Activated T-cell treated with anti-CD3 and anti-CD28 coated beads, Interleukin-2, amount 50 U/mL, for 24 hours (primary cell): ENCODE results near the gene PTOV1.

Source experiments
- DNase-seq: peaks from one replicate; pipeline ENCODE4 v3.0.0-alpha.2; 2020
- H3K27ac Mint-ChIP-seq: 2 replicates; pipeline ENCODE4 v1.8.0; 2020; ENCODE audit warnings: mild to moderate bottlenecking, mixed read lengths
- H3K27me3 Mint-ChIP-seq: 2 replicates; pipeline ENCODE4 v1.8.0; 2020; ENCODE audit warnings: mixed read lengths
- H3K36me3 Mint-ChIP-seq: 2 replicates; pipeline ENCODE4 v1.8.0; 2020; ENCODE audit warnings: low read depth, mixed read lengths
- H3K4me1 Mint-ChIP-seq: 2 replicates; pipeline ENCODE4 v1.8.0; 2020; ENCODE audit warnings: low read depth, mixed read lengths
- H3K4me3 Mint-ChIP-seq: 2 replicates; pipeline ENCODE4 v1.8.0; 2020; ENCODE audit warnings: mild to moderate bottlenecking, moderate library complexity, mixed read lengths
- H3K9me3 Mint-ChIP-seq: 2 replicates; pipeline ENCODE4 v1.8.0; 2020; ENCODE audit warnings: mixed read lengths

The PTOV1 gene

DNA sequence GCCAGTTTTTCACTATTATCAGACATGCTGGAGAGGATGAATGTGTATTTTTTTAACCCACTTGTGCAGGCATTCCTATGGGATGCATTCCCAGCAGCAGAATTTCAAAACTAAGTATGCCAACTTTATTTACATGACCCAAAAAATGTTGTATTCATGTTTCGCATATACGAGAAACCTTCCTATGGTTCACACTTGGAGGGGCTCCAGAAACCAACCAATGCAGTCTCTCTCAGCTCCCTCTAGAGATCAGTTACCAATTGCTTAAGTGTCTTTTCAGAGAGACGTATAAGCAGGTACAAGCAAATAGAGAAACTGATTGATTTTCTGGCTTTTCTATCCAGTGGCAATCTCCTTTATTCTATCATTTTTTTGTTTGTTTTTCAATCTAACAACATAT, 5.5 kb upstream of the PTOV1 start:
- no peak for DNase-seq
- peaks cover 10% of the 10 kb centered on the region for H3K36me3 Mint-ChIP-seq

DNA sequence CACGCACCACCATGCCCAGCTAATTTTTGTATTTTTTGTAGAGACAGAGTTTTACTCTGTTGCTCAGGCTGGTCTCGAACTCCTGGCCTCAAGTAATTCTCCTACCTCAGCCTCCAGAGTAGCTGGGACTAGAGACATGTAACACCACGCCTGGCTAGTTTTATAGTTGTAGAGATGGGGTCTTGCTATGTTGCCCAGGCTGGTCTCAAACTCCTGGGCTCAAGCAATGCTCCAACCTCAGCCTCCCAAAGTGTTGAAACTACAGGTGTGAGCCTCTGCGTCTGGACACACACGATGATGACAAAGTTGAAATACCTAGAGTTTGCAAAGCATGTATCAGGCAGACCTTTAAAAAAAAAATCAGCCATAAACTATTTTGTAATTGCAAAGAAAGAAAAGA, 4.6 kb upstream of the PTOV1 start:
- Mint-ChIP-seq H3K9me3 (peaks cover 10% of the 10 kb centered on the region), H3K36me3 (peaks cover 8% of the 10 kb centered on the region), H3K27ac (no peak overlapping the region), H3K27me3 (no peaks in the 10 kb centered on the region), H3K4me3 (no peak overlapping the region), H3K4me1 (peaks cover 25% of the 10 kb centered on the region)
- DNase-seq: no peak

More for the DNA sequence above, 5.5 kb upstream of the PTOV1 start:
- Mint-ChIP-seq H3K4me1 (peaks cover 25% of the 10 kb centered on the region), H3K4me3 (no peak overlapping the region), H3K27ac (no peak overlapping the region), H3K27me3 (no peaks in the 10 kb centered on the region), H3K9me3 (peaks cover 10% of the 10 kb centered on the region)

- Mint-ChIP-seq H3K9me3 (peaks cover 10% of the 10 kb centered on the region), H3K27ac (peak overlapping the region; percentile 14), H3K4me3 (peak overlapping the region; percentile 15), H3K27me3 (no peaks in the 10 kb centered on the region), H3K4me1 (peaks cover 37% of the 10 kb centered on the region), H3K36me3 (peaks cover 15% of the 10 kb centered on the region)
- DNase-seq: peak; percentile 57
Observed at GRCh38 chr19:49847731-49848696, 2.9 kb upstream of the PTOV1 start.

DNA sequence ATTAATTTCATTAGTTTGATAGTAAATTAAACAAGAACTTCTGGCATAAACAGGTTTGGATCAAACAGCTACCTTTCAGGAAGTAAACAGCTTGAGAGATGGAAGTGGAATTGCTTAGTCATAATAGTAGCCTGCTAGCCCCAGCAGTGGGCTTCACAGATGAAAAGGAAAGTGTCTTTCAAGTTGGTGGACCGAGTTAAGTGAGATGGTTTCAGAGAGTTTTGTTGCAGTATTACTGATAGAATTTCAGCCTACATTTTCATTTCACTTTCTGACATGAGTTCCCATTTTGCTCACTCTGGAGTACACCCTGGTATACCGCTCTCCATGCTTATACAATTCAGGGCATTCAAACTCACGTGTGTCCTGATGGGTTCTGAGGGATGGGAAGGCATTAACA, 2.0 kb upstream of the PTOV1 start:
- Mint-ChIP-seq H3K36me3 (peaks cover 15% of the 10 kb centered on the region), H3K27ac (peak overlapping the region; percentile 7), H3K9me3 (peaks cover 10% of the 10 kb centered on the region), H3K4me3 (peak overlapping the region; percentile 53), H3K4me1 (peaks cover 44% of the 10 kb centered on the region), H3K27me3 (no peaks in the 10 kb centered on the region)
- DNase-seq: no peak

GRCh38 chr19:49849433-49850220, 1.3 kb upstream of the PTOV1 start:
- Mint-ChIP-seq H3K4me3 (peak overlapping the region; percentile 85), H3K9me3 (peaks cover 10% of the 10 kb centered on the region), H3K36me3 (peaks cover 17% of the 10 kb centered on the region), H3K27me3 (no peaks in the 10 kb centered on the region), H3K4me1 (peaks cover 45% of the 10 kb centered on the region), H3K27ac (peak overlapping the region; percentile 97)
- DNase-seq: no peak

GRCh38 chr19:49850221-49850486, 805 bp upstream of the PTOV1 start:
- peak overlapping the region; percentile 97 for H3K27ac Mint-ChIP-seq
- H3K4me1 Mint-ChIP-seq: peaks cover 45% of the 10 kb centered on the region
- no peaks in the 10 kb centered on the region for H3K27me3 Mint-ChIP-seq
- H3K36me3 Mint-ChIP-seq: peaks cover 20% of the 10 kb centered on the region
- DNase-seq: no peak
- H3K9me3 Mint-ChIP-seq: peaks cover 10% of the 10 kb centered on the region
- H3K4me3 Mint-ChIP-seq: peak overlapping the region; percentile 85

GRCh38 chr19:49851456-49852259, 699 bp downstream of the PTOV1 start:
- Mint-ChIP-seq H3K4me3 (peak overlapping the region; percentile 76), H3K27ac (peak overlapping the region; percentile 75), H3K27me3 (no peaks in the 10 kb centered on the region), H3K4me1 (peaks cover 45% of the 10 kb centered on the region), H3K9me3 (peaks cover 10% of the 10 kb centered on the region), H3K36me3 (peaks cover 34% of the 10 kb centered on the region)
- DNase-seq: peak; percentile 53

- Mint-ChIP-seq H3K27ac (peak overlapping the region; percentile 75), H3K36me3 (peaks cover 44% of the 10 kb centered on the region), H3K9me3 (peaks cover 10% of the 10 kb centered on the region), H3K27me3 (no peaks in the 10 kb centered on the region), H3K4me1 (peaks cover 43% of the 10 kb centered on the region), H3K4me3 (peak overlapping the region; percentile 76)
- DNase-seq: no peak
Observed at GRCh38 chr19:49852631-49853126, 1.7 kb downstream of the PTOV1 start.

DNA sequence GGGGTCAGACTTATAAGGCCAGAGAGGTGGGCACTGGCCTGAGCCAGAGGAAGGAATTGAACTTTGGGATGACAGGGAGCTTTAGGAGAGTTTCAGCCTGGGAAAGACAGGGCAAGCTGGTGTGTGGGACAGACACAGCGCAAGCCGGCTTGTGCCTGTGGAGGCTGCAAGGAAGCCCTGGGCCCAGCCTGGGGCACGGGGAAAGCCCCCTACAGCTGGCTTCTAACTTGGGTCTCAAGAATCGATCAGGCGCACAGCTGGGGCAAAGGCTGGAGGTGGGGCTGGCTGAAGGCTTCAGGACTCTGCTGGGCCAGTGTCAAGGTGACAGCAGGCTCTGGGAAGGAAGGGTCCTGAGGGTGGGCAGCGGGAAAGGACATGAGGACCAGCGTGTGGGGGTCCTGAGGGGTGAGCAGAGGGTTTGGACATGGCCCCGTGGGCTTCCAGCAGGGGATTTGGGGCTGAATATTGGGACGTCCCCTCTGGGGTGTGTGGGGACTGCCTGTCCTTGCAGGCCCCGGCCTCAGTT, 3.0 kb downstream of the PTOV1 start:
- Mint-ChIP-seq H3K27me3 (no peaks in the 10 kb centered on the region), H3K4me3 (peak overlapping the region; percentile 8), H3K9me3 (peaks cover 9% of the 10 kb centered on the region), H3K27ac (peak overlapping the region; percentile 59), H3K36me3 (peaks cover 57% of the 10 kb centered on the region), H3K4me1 (peaks cover 33% of the 10 kb centered on the region)
- peak; percentile 35 for DNase-seq

DNA sequence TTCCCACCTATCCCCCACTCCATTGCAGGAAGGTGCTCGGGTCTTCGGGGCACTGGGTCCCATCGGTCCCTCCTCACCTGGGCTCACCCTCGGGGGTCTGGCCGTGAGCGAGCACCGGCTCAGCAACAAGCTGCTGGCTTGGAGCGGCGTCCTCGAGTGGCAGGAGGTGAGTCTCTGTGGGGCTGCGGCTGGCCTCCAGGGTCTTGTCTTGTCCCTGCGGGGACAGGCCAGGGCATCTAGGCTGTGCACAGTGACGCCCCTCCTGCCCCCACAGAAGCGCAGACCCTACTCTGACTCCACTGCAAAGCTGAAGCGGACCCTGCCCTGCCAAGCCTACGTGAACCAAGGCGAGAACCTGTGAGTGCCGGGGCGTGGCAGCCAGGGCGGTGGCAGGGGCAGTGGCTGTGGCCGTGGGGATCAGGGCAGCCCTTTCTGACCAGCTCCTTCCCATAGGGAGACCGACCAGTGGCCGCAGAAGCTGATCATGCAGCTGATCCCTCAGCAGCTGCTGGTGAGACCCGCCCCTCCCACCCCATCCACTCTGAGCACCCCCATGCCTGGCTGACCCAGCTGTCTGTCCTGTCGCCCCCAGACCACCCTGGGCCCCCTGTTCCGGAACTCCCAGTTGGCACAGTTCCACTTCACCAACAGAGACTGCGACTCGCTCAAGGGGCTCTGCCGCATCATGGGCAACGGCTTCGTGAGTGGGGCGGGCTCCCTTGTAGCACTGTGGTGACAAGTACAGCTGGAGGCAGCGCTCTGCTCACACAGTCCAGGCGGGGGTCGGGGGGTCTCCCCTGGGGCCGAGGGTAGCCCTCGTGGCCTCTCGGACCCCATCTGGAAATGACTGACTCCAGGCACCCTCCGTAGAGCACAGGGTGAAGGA, 3.7 kb downstream of the PTOV1 start:
- peaks cover 64% of the 10 kb centered on the region for H3K36me3 Mint-ChIP-seq
- peaks cover 28% of the 10 kb centered on the region for H3K4me1 Mint-ChIP-seq
- peaks cover 5% of the 10 kb centered on the region for H3K9me3 Mint-ChIP-seq
- peak; percentile 40 for DNase-seq
- H3K27ac Mint-ChIP-seq: no peak overlapping the region
- H3K27me3 Mint-ChIP-seq: no peaks in the 10 kb centered on the region
- H3K4me3 Mint-ChIP-seq: no peak overlapping the region

- Mint-ChIP-seq H3K36me3 (peaks cover 64% of the 10 kb centered on the region), H3K4me1 (peaks cover 21% of the 10 kb centered on the region), H3K27ac (peak overlapping the region; percentile 88), H3K27me3 (no peaks in the 10 kb centered on the region), H3K4me3 (peak overlapping the region; percentile 23), H3K9me3 (no peaks in the 10 kb centered on the region)
- no peak for DNase-seq
Observed at GRCh38 chr19:49855277-49855675, 4.3 kb downstream of the PTOV1 start.

DNA sequence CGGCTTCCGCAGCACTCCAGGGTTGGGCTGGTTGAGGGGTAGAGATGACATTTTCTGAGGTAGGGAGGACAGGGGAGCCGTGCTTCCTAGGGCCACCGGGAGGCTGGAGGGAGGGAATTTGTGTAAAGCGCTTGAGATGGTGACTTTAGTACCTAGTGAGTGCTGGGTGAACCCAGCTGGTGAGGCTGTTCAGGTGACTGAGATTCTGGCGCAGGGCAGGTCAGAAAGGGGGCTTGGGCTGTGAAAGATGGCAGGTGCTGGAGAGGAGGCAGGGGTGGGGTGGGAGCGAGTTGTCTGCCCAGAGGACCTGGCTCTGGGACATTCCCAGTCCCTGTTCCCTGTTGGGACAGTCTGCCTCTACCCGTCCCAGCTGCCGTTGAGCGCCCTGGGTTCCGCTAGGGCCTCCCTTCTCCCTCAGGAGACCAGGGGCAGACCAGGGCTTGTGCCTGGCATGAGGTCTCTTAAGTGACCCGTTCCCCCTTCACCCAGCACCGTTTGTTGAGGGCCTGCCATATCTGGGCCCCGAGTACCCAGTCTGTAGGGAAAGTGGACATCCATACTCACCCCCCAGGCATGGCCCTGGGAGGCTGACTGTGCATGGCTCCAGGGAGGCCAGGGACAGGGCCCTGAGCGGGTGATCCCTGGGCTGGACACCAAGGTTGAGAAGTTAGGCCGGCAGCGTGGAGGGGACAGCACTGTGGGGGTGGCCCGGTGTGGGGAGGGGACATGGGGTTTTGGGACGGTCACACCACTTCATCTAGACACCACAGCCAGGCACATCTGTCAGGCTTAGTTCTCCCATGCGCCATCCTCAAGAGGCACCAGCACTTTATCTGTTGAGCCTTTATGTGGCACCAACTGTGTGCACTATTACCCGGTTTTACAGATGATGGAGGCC, 5.0 kb downstream of the PTOV1 start:
- H3K4me3 Mint-ChIP-seq: peak overlapping the region; percentile 23
- H3K9me3 Mint-ChIP-seq: no peaks in the 10 kb centered on the region
- peaks cover 21% of the 10 kb centered on the region for H3K4me1 Mint-ChIP-seq
- peak overlapping the region; percentile 88 for H3K27ac Mint-ChIP-seq
- peaks cover 68% of the 10 kb centered on the region for H3K36me3 Mint-ChIP-seq
- peak; percentile 34 for DNase-seq
- no peaks in the 10 kb centered on the region for H3K27me3 Mint-ChIP-seq
